SK-N-SH (cell line): Measurements from ENCODE around the gene DCAKD. TPM values are rescaled to one million over a fixed set of nuclear protein-coding genes. Genes with fewer than 3 reads are reported as not detected.

ENCODE experiments used
- CTCF ChIA-PET: fragments of 300-600, 350-600 bp; formaldehyde crosslinking; extraction: SDS; loops from one replicate; lab custom pipeline; 2021; lab: Yijun Ruan, JAX
- POLR2A ChIA-PET: fragments of 350-600 bp; sonication (Branson Sonifier 250); formaldehyde crosslinking; extraction: SDS; loops from one replicate; lab custom pipeline; 2020; ENCODE audit warnings: antibody characterized with exemption, inconsistent platforms; lab: Yijun Ruan, JAX
- DNase-seq: peaks from one replicate; pipeline ENCODE4 v3.0.0; 2012
- H2AFZ ChIP-seq: fragments of 200-600 bp; sonication (generic); 2 replicates; pipeline ENCODE4 v1.8.1; 2016; ENCODE audit warnings: antibody characterized with exemption, mild to moderate bottlenecking, low read depth
- H3F3A ChIP-seq: fragments of 200-600 bp; sonication (generic); replicated peaks from 2 replicates; pipeline ENCODE3; 2016; ENCODE audit warnings: antibody characterized with exemption, mild to moderate bottlenecking; ENCODE audit not compliant: insufficient read depth
- H3K27ac ChIP-seq, 2 experiments: fragments of 200-500 bp in 1 of 2; fragments of 200-600 bp in 1 of 2; sonication (Bioruptor generic) in 1 of 2; sonication (generic), shearing (Covaris generic) in 1 of 2; 2 replicates each; pipeline versions ENCODE4 v1.5.1 to v1.6.1; 2014 to 2016; ENCODE audit warnings: low read depth in 2 of 2, inconsistent platforms in 1 of 2, low read length in 1 of 2, mild to moderate bottlenecking in 1 of 2, mixed read lengths in 1 of 2
- H3K27me3 ChIP-seq: fragments of 200-600 bp; sonication (generic), shearing (Covaris generic); 2 replicates; pipeline ENCODE4 v1.6.1; 2016; ENCODE audit warnings: mixed run types; ENCODE audit not compliant: insufficient read depth
- H3K36me3 ChIP-seq, 2 experiments: fragments of 200-500 bp in 1 of 2; fragments of 200-600 bp in 1 of 2; sonication (Bioruptor generic) in 1 of 2; sonication (generic) in 1 of 2; replicated peaks in 1 of 2; 2 replicates each; pipeline versions ENCODE3 to v1.5.1; 2014 to 2016; ENCODE audit warnings: low read length in 1 of 2, mild to moderate bottlenecking in 1 of 2; ENCODE audit not compliant: insufficient read depth in 2 of 2, control insufficient read depth in 1 of 2
- H3K4me1 ChIP-seq, 2 experiments: fragments of 200-500 bp in 1 of 2; fragments of 200-600 bp in 1 of 2; sonication (Bioruptor generic) in 1 of 2; sonication (generic), shearing (Covaris generic) in 1 of 2; 2 replicates each; pipeline versions ENCODE4 v1.5.1 to v1.6.1; 2014 to 2016; ENCODE audit warnings: low read depth in 1 of 2, low read length in 1 of 2, mixed run types in 1 of 2; ENCODE audit not compliant: insufficient read depth in 2 of 2, control insufficient read depth in 1 of 2
- H3K4me2 ChIP-seq: fragments of 200-600 bp; sonication (generic), shearing (Covaris generic); 2 replicates; pipeline ENCODE4 v1.6.1; 2017; ENCODE audit warnings: mixed run types
- H3K4me3 ChIP-seq, 2 experiments: fragments of 200-500 bp in 1 of 2; fragments of 200-600 bp in 1 of 2; sonication (Bioruptor generic) in 1 of 2; sonication (generic), shearing (Covaris generic) in 1 of 2; 2 replicates each; pipeline versions ENCODE4 v1.5.1 to v1.8.1; 2014 to 2016; ENCODE audit warnings: low read depth in 2 of 2, inconsistent platforms in 1 of 2, low read length in 1 of 2, mild to moderate bottlenecking in 1 of 2, mixed read lengths in 1 of 2, moderate library complexity in 1 of 2
- H3K79me2 ChIP-seq: fragments of 200-600 bp; sonication (generic); 2 replicates; pipeline ENCODE4 v1.8.1; 2017; ENCODE audit warnings: mild to moderate bottlenecking; ENCODE audit not compliant: insufficient read depth
- H3K9ac ChIP-seq: fragments of 200-600 bp; sonication (generic); 2 replicates; pipeline ENCODE4 v1.6.1; 2017; ENCODE audit warnings: mixed run types
- H3K9me2 ChIP-seq: fragments of 200-600 bp; sonication (generic); 2 replicates; pipeline ENCODE4 v1.6.1; 2017; ENCODE audit warnings: mixed run types
- H3K9me3 ChIP-seq: fragments of 200-600 bp; sonication (generic); 2 replicates; pipeline ENCODE4 v1.6.1; 2017; ENCODE audit warnings: mixed run types, mild to moderate bottlenecking, moderate library complexity
- H4K20me1 ChIP-seq: fragments of 200-600 bp; sonication (generic); 2 replicates; pipeline ENCODE4 v1.6.1; 2017; ENCODE audit warnings: mild to moderate bottlenecking, mixed run types; ENCODE audit not compliant: insufficient read depth
- EZH2phosphoT487 ChIP-seq: fragments of 200-600 bp; sonication (generic); IDR thresholded peaks from 2 replicates; pipeline ENCODE4 v1.6.1; 2017; ENCODE audit warnings: low read depth, mixed run types, mild to moderate bottlenecking, antibody characterized with exemption, moderate library complexity, borderline replicate concordance
- GABPA ChIP-seq: IDR thresholded peaks from 2 replicates; pipeline ENCODE4 v1.4.0; 2012; ENCODE audit warnings: low read depth, mild to moderate bottlenecking
- GATA2 ChIP-seq: sonication (generic); formaldehyde crosslinking; IDR thresholded peaks from 2 replicates; pipeline ENCODE4 v1.5.0; 2020; ENCODE audit warnings: mild to moderate bottlenecking, missing genetic modification reagents
- MXI1 ChIP-seq: IDR thresholded peaks from 2 replicates; pipeline ENCODE4 v1.6.1; 2012; ENCODE audit warnings: mild to moderate bottlenecking, low read depth, low read length, improper control_type of control experiment
- NRF1 ChIP-seq: IDR thresholded peaks from 2 replicates; pipeline ENCODE4 v1.6.1; 2012; ENCODE audit warnings: low read depth, mild to moderate bottlenecking, low read length
- RAD21 ChIP-seq: IDR thresholded peaks from 2 replicates; pipeline ENCODE4 v1.6.1; 2012; ENCODE audit warnings: mild to moderate bottlenecking, low read length
- RXRA ChIP-seq: IDR thresholded peaks from 2 replicates; pipeline ENCODE4 v1.4.0; 2012; ENCODE audit warnings: low read depth, mild to moderate bottlenecking, borderline replicate concordance
- SMC3 ChIP-seq: IDR thresholded peaks from 2 replicates; pipeline ENCODE4 v1.6.1; 2012; ENCODE audit warnings: low read depth, low read length, improper control_type of control experiment
- TAF1 ChIP-seq: IDR thresholded peaks from 2 replicates; pipeline ENCODE4 v1.6.1; 2012; ENCODE audit warnings: low read depth, mild to moderate bottlenecking, low read length, moderate library complexity, borderline replicate concordance
- TCF12 ChIP-seq: IDR thresholded peaks from 2 replicates; pipeline ENCODE4 v1.4.0; 2012
- TEAD4 ChIP-seq: IDR thresholded peaks from 2 replicates; pipeline ENCODE4 v1.4.0; 2012; ENCODE audit warnings: mild to moderate bottlenecking, borderline replicate concordance; ENCODE audit not compliant: insufficient read depth
- WGBS: methylation state at CpG from one replicate; pipeline ENCODE4 v1.1.6; 2017; ENCODE audit warnings: low lambda C conversion rate; 5-methylcytosine and 5-hydroxymethylcytosine counted together
- polyA plus RNA-seq, 3 experiments: library from polyadenylated mRNA; depleted of rRNA; stranded (reverse); fragments of >200 nt; gene quantifications; 2 replicates each; pipeline ENCODE4 v1.2.3, GENCODE V29; 2012
- TF ChIP-seq, protein P1 (sequence below): fragments of 150-350 bp; IDR thresholded peaks from 2 replicates; pipeline ENCODE4 v1.6.1; 2016; ENCODE audit warnings: mild to moderate bottlenecking, low read depth, low read length
- TF ChIP-seq, protein P2 (sequence below): IDR thresholded peaks from 2 replicates; pipeline ENCODE4; 2012
- TF ChIP-seq, protein P3 (sequence below): IDR thresholded peaks from 2 replicates; pipeline ENCODE4 v1.4.0; 2012; ENCODE audit warnings: low read depth, borderline replicate concordance
- TF ChIP-seq, protein P4 (sequence below): fragments of 200-600 bp; sonication (generic); IDR thresholded peaks from 2 replicates; pipeline ENCODE4 v1.6.1; 2017; ENCODE audit warnings: antibody characterized with exemption, mild to moderate bottlenecking, moderate library complexity
- TF ChIP-seq, protein P5 (sequence below): IDR thresholded peaks from 2 replicates; pipeline ENCODE4 v1.6.1; 2012; ENCODE audit warnings: mild to moderate bottlenecking, low read depth, low read length, moderate library complexity

Gene DCAKD
- polyA plus RNA-seq, 1 of the 3 experiments (the other 2 are of a cell fraction), result 48.8 TPM

DNA sequence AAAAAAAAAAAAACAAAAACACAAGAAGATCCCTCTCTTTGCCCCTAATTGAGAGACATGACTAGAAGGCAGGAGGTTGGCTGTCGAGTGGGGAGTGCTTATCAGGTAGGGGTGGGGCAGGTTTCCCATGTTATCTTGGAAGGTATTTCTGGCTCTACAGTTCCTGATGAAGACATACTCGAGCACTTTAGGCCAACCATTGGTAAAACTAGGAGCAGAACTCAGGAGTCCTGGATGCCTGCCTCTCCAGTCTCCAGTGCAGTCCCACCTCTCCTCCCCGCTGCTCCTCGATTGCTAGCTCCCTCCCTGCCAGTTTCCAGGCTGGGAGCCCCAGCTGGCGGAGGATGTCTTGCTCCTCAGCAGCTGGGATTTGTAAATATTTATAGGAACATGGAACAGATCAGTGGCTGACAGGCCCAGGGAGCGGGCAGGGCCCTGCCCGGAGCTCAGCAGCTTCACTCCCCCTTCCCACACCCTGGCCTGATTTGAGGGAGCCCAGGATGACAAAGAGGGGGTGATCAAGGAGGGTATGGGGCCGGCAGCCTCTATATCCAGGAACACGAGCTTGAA, 71.9 kb downstream of the DCAKD start:
- no peak for DNase-seq
- WGBS, result 73% methylated on average over 5 of the region's 9 CpGs
- no peak for TF ChIP-seq RXRA
- TF ChIP-seq, protein P1, sequence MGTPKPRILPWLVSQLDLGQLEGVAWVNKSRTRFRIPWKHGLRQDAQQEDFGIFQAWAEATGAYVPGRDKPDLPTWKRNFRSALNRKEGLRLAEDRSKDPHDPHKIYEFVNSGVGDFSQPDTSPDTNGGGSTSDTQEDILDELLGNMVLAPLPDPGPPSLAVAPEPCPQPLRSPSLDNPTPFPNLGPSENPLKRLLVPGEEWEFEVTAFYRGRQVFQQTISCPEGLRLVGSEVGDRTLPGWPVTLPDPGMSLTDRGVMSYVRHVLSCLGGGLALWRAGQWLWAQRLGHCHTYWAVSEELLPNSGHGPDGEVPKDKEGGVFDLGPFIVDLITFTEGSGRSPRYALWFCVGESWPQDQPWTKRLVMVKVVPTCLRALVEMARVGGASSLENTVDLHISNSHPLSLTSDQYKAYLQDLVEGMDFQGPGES, result no peak
- TF ChIP-seq NRF1, result no peak
- TF ChIP-seq GATA2 (CRISPR knock-in tag), result no peak
- no peak for TF ChIP-seq MXI1
- no peak for TF ChIP-seq EZH2phosphoT487
- no peak for TF ChIP-seq SMC3
- TF ChIP-seq, protein P2, sequence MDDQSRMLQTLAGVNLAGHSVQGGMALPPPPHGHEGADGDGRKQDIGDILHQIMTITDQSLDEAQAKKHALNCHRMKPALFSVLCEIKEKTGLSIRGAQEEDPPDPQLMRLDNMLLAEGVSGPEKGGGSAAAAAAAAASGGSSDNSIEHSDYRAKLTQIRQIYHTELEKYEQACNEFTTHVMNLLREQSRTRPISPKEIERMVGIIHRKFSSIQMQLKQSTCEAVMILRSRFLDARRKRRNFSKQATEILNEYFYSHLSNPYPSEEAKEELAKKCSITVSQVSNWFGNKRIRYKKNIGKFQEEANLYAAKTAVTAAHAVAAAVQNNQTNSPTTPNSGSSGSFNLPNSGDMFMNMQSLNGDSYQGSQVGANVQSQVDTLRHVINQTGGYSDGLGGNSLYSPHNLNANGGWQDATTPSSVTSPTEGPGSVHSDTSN, result no peak
- no peak for TF ChIP-seq TCF12
- TF ChIP-seq, protein P3, sequence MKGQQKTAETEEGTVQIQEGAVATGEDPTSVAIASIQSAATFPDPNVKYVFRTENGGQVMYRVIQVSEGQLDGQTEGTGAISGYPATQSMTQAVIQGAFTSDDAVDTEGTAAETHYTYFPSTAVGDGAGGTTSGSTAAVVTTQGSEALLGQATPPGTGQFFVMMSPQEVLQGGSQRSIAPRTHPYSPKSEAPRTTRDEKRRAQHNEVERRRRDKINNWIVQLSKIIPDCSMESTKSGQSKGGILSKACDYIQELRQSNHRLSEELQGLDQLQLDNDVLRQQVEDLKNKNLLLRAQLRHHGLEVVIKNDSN, result no peak
- no peak for TF ChIP-seq GABPA
- TF ChIP-seq, protein P4, sequence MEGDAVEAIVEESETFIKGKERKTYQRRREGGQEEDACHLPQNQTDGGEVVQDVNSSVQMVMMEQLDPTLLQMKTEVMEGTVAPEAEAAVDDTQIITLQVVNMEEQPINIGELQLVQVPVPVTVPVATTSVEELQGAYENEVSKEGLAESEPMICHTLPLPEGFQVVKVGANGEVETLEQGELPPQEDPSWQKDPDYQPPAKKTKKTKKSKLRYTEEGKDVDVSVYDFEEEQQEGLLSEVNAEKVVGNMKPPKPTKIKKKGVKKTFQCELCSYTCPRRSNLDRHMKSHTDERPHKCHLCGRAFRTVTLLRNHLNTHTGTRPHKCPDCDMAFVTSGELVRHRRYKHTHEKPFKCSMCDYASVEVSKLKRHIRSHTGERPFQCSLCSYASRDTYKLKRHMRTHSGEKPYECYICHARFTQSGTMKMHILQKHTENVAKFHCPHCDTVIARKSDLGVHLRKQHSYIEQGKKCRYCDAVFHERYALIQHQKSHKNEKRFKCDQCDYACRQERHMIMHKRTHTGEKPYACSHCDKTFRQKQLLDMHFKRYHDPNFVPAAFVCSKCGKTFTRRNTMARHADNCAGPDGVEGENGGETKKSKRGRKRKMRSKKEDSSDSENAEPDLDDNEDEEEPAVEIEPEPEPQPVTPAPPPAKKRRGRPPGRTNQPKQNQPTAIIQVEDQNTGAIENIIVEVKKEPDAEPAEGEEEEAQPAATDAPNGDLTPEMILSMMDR, result no peak
- no peak for TF ChIP-seq RAD21
- TF ChIP-seq, protein P5, sequence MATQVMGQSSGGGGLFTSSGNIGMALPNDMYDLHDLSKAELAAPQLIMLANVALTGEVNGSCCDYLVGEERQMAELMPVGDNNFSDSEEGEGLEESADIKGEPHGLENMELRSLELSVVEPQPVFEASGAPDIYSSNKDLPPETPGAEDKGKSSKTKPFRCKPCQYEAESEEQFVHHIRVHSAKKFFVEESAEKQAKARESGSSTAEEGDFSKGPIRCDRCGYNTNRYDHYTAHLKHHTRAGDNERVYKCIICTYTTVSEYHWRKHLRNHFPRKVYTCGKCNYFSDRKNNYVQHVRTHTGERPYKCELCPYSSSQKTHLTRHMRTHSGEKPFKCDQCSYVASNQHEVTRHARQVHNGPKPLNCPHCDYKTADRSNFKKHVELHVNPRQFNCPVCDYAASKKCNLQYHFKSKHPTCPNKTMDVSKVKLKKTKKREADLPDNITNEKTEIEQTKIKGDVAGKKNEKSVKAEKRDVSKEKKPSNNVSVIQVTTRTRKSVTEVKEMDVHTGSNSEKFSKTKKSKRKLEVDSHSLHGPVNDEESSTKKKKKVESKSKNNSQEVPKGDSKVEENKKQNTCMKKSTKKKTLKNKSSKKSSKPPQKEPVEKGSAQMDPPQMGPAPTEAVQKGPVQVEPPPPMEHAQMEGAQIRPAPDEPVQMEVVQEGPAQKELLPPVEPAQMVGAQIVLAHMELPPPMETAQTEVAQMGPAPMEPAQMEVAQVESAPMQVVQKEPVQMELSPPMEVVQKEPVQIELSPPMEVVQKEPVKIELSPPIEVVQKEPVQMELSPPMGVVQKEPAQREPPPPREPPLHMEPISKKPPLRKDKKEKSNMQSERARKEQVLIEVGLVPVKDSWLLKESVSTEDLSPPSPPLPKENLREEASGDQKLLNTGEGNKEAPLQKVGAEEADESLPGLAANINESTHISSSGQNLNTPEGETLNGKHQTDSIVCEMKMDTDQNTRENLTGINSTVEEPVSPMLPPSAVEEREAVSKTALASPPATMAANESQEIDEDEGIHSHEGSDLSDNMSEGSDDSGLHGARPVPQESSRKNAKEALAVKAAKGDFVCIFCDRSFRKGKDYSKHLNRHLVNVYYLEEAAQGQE, result no peak
- no peak for TF ChIP-seq TEAD4
- no peak for TF ChIP-seq TAF1
- H3K9ac ChIP-seq, result no peak overlapping the region
- H3K4me3 ChIP-seq, result no peak overlapping the region
- H2AFZ ChIP-seq, result no peak overlapping the region
- no peak overlapping the region for H3K4me2 ChIP-seq
- H3K4me1 ChIP-seq, result peaks cover 0 to 18% of the 10 kb centered on the region in 2 experiments; a peak in 1 of 4 replicates
- no peaks in the 10 kb centered on the region for H3K9me2 ChIP-seq
- CTCF ChIA-PET, result interaction anchor here (1.0 to 3.3 kb wide), 7 partner anchors 10 to 153 kb away, joined by 3 to 20 read pairs (median 7); partner anchors contain the start of gene PLCD3
- POLR2A ChIA-PET, result interaction anchor here (0.8 kb wide), 1 partner anchor 47 kb away, joined by 3 read pairs; no protein-coding TSS in a partner anchor
- H3K27me3 ChIP-seq, result no peaks in the 10 kb centered on the region
- no peaks in the 10 kb centered on the region for H4K20me1 ChIP-seq
- no peaks in the 10 kb centered on the region for H3F3A ChIP-seq
- no peaks in the 10 kb centered on the region for H3K36me3 ChIP-seq
- H3K79me2 ChIP-seq, result no peaks in the 10 kb centered on the region
- no peak overlapping the region for H3K27ac ChIP-seq
- no peaks in the 10 kb centered on the region for H3K9me3 ChIP-seq
